HG02852 (cell line): ENCODE measurements around the gene AP5S1.

Source experiments
- ATAC-seq: cut with Tn5 transposase; IDR thresholded peaks from one replicate; pipeline ENCODE4 v1.9.1; 2021; ENCODE audit warnings: mild to moderate bottlenecking, moderate library complexity; ENCODE audit not compliant: unreplicated experiment

AP5S1 gene

GRCh38 chr20:3820048-3820900 lies at the start of gene AP5S1:
Gene AP5S1, plus strand, starts transcription at chr20:3820547. Its CDS starts 1,571 bp downstream, at chr20:3822118.
- peak; percentile 82 for ATAC-seq

- no peak for ATAC-seq
These were observed 48.7 kb upstream of the AP5S1 start for GRCh38 chr20:3771552-3772058.

- ATAC-seq, result no peak
These were observed 44.8 kb upstream of the AP5S1 start for GRCh38 chr20:3775457-3776108.

- no peak for ATAC-seq
These were observed 43.0 kb upstream of the AP5S1 start for GRCh38 chr20:3777381-3777715.

GRCh38 chr20:3777716-3778629 lies 42.4 kb upstream of the AP5S1 start:
- no peak for ATAC-seq

GRCh38 chr20:3778976-3779375 lies 41.4 kb upstream of the AP5S1 start:
- ATAC-seq, result no peak

- ATAC-seq, result peak; percentile 71
These were observed 39.0 kb upstream of the AP5S1 start, which contains the start of gene SPEF1 for GRCh38 chr20:3781153-3781910. Gene SPEF1, minus strand, starts transcription at chr20:3781448. Its CDS starts 161 bp downstream, at chr20:3781287.

- no peak for ATAC-seq
These were observed 37.8 kb upstream of the AP5S1 start for GRCh38 chr20:3782597-3782996.

GRCh38 chr20:3783068-3783489 lies 37.3 kb upstream of the AP5S1 start:
- ATAC-seq, result no peak

- no peak for ATAC-seq
These were observed 36.7 kb upstream of the AP5S1 start for GRCh38 chr20:3783511-3784195.

GRCh38 chr20:3784216-3784853 lies 36.0 kb upstream of the AP5S1 start:
- ATAC-seq, result no peak

- no peak for ATAC-seq
These were observed 35.5 kb upstream of the AP5S1 start for GRCh38 chr20:3784863-3785239.

- no peak for ATAC-seq
These were observed 34.9 kb upstream of the AP5S1 start for GRCh38 chr20:3785240-3786125.

- peak; percentile 16 for ATAC-seq
These were observed 34.2 kb upstream of the AP5S1 start for GRCh38 chr20:3786126-3786484.

- ATAC-seq, result peak; percentile 77
These were observed 33.6 kb upstream of the AP5S1 start, which contains the start of gene CENPB for GRCh38 chr20:3786665-3787323. Gene CENPB, minus strand, starts transcription at chr20:3786740. Its CDS starts 257 bp downstream, at chr20:3786483.

- ATAC-seq, result no peak
These were observed 32.9 kb upstream of the AP5S1 start for GRCh38 chr20:3787324-3788014.

- no peak for ATAC-seq
These were observed 31.6 kb upstream of the AP5S1 start for GRCh38 chr20:3788685-3789155.
